Panc1 (cell line): ENCODE results near the gene CAPN8.

Experiments used
- CTCF ChIP-seq: fragments of 450-650 bp; IDR thresholded peaks from 2 replicates; pipeline ENCODE4 v1.5.1; 2017; ENCODE audit warnings: mild to moderate bottlenecking
- POLR2AphosphoS5 ChIP-seq: IDR thresholded peaks from 2 replicates; pipeline ENCODE4 v1.6.1; 2012; ENCODE audit warnings: mild to moderate bottlenecking, low read depth, low read length, moderate library complexity
- REST ChIP-seq, 2 experiments: IDR thresholded peaks; 2 replicates each; pipeline ENCODE4 v1.6.1; 2011 to 2012; ENCODE audit warnings: low read depth in 2 of 2, control low read depth in 1 of 2, low read length in 1 of 2, mild to moderate bottlenecking in 1 of 2, moderate library complexity in 1 of 2; ENCODE audit not compliant: insufficient read depth in 1 of 2
- SIN3A ChIP-seq: IDR thresholded peaks from 2 replicates; pipeline ENCODE4 v1.6.1; 2012; ENCODE audit warnings: low read depth, mild to moderate bottlenecking, low read length, moderate library complexity, borderline replicate concordance; ENCODE audit not compliant: insufficient read depth
- TCF7L2 ChIP-seq: IDR thresholded peaks from 2 replicates; pipeline ENCODE4 v1.6.1; 2011; ENCODE audit warnings: mild to moderate bottlenecking, low read depth, low read length, inconsistent platforms

- no peak for TF ChIP-seq CTCF
- TF ChIP-seq POLR2AphosphoS5 = no peak
- no peak for TF ChIP-seq TCF7L2
- no peak for TF ChIP-seq REST (IDR thresholded peaks at IDR 0.05; ENCODE audit: insufficient read depth in 1 of 2, low read depth in 2 of 2, low read length in 1 of 2)
- TF ChIP-seq SIN3A = no peak
Measured at GRCh38 chr1:223524930-223525451, 140.5 kb downstream of the CAPN8 start.
